H1 (cell line): ENCODE data around the gene PELO. TPM values are rescaled to one million over a fixed set of nuclear protein-coding genes. Genes with fewer than 3 reads are reported as not detected.

Experiments
- CTCF ChIA-PET: fragments of 300-600 bp; sonication (Branson Sonifier 250); formaldehyde crosslinking; loops from one replicate; lab custom pipeline; 2021; ENCODE audit not compliant: partially characterized antibody; lab: Charles Lee
- POLR2A ChIA-PET: fragments of 300-600 bp; sonication (Branson Sonifier 250); formaldehyde crosslinking; loops from one replicate; lab custom pipeline; 2021; ENCODE audit warnings: inconsistent platforms; ENCODE audit not compliant: partially characterized antibody; lab: Charles Lee
- DNase-seq, 2 experiments: peaks; one replicate each; pipeline versions ENCODE4 v3.0.0 to v3.0.0-alpha.2; 2010 to 2022; ENCODE audit warnings: low spot score in 2 of 2, low read depth in 1 of 2, mixed read lengths in 1 of 2
- FAIRE-seq: peaks from 2 replicates; lab custom pipeline; 2011; peaks lifted over from hg19 to GRCh38; lab: Jason Lieb, UNC
- H2AFZ ChIP-seq: 2 replicates; pipeline ENCODE4 v1.8.1; 2012; ENCODE audit warnings: low read length, inconsistent platforms
- H2AK5ac ChIP-seq: 2 replicates; pipeline ENCODE4 v1.6.1; 2013; ENCODE audit warnings: low read depth, low read length
- H2BK120ac ChIP-seq: replicated peaks from 2 replicates; pipeline ENCODE3; 2013; ENCODE audit warnings: low read depth, low read length, inconsistent platforms
- H2BK12ac ChIP-seq: 2 replicates; pipeline ENCODE4 v1.6.1; 2013; ENCODE audit warnings: low read depth, low read length
- H2BK15ac ChIP-seq: 2 replicates; pipeline ENCODE4 v1.6.1; 2013; ENCODE audit warnings: low read length
- H2BK20ac ChIP-seq: 2 replicates; pipeline ENCODE4 v1.6.1; 2013; ENCODE audit warnings: low read length
- H2BK5ac ChIP-seq: 2 replicates; pipeline ENCODE4 v1.6.1; 2013; ENCODE audit warnings: low read depth, low read length
- H3K14ac ChIP-seq: 2 replicates; pipeline ENCODE4 v1.6.1; 2013; ENCODE audit warnings: inconsistent platforms; ENCODE audit not compliant: insufficient read length
- H3K18ac ChIP-seq: 2 replicates; pipeline ENCODE4 v1.6.1; 2013; ENCODE audit warnings: low read length; ENCODE audit errors: extremely low read depth
- H3K23ac ChIP-seq: 2 replicates; pipeline ENCODE4 v1.6.1; 2013; ENCODE audit warnings: inconsistent platforms; ENCODE audit not compliant: insufficient read length
- H3K23me2 ChIP-seq: 2 replicates; pipeline ENCODE4 v1.6.1; 2013; ENCODE audit warnings: low read depth, low read length
- H3K27ac ChIP-seq: 2 replicates; pipeline ENCODE4 v1.6.1; 2011; ENCODE audit warnings: low read depth, low read length, inconsistent platforms
- H3K27me3 ChIP-seq, 4 experiments: replicated peaks in 1 of 4; 1 replicate in 1 of 4; 2 replicates in 3 of 4; pipeline versions ENCODE4 v1.6.1 to v1.8.1; 2011 to 2013; ENCODE audit warnings: low read length in 3 of 4, mild to moderate bottlenecking in 3 of 4, inconsistent platforms in 2 of 4, mixed read lengths in 2 of 4, moderate library complexity in 1 of 4; ENCODE audit not compliant: control insufficient read depth in 3 of 4, insufficient read depth in 3 of 4; ENCODE audit errors: extremely low read depth in 1 of 4
- H3K36me3 ChIP-seq, 4 experiments: 2 replicates each; pipeline versions ENCODE4 v1.6.1 to v1.8.1; 2011 to 2013; ENCODE audit warnings: mild to moderate bottlenecking in 4 of 4, low read length in 3 of 4, moderate library complexity in 2 of 4, control low read depth in 1 of 4, inconsistent platforms in 1 of 4; ENCODE audit not compliant: insufficient read depth in 4 of 4, control insufficient read depth in 2 of 4
- H3K4ac ChIP-seq: replicated peaks from 2 replicates; pipeline ENCODE3; 2013; ENCODE audit warnings: low read length, low read depth, mixed read lengths, inconsistent platforms; ENCODE audit not compliant: insufficient read length
- H3K4me1 ChIP-seq, 4 experiments: replicated peaks in 1 of 4; 1 replicate in 1 of 4; 2 replicates in 3 of 4; pipeline versions ENCODE4 v1.6.1 to v1.8.1; 2011 to 2013; ENCODE audit warnings: low read length in 3 of 4, inconsistent platforms in 2 of 4, mixed read lengths in 1 of 4; ENCODE audit not compliant: insufficient read depth in 4 of 4, control insufficient read depth in 3 of 4
- H3K4me2 ChIP-seq, 2 experiments: 2 replicates each; pipeline versions ENCODE4 v1.6.1 to v1.8.1; 2011 to 2013; ENCODE audit warnings: low read depth in 2 of 2, low read length in 2 of 2, control low read depth in 1 of 2, inconsistent platforms in 1 of 2, mild to moderate bottlenecking in 1 of 2; ENCODE audit not compliant: insufficient read depth in 1 of 2
- H3K4me3 ChIP-seq, 4 experiments: fragments of 200-600, 300-600 bp in 1 of 4; sonication (generic), shearing (Covaris generic), sonication (Bioruptor Twin) in 1 of 4; 2 replicates each; pipeline versions ENCODE4 v1.5.1 to v1.8.1; 2011 to 2016; ENCODE audit warnings: low read length in 4 of 4, low read depth in 3 of 4, control low read depth in 2 of 4, inconsistent platforms in 2 of 4, mild to moderate bottlenecking in 2 of 4, mixed read lengths in 1 of 4, moderate library complexity in 1 of 4; ENCODE audit not compliant: insufficient read depth in 2 of 4; ENCODE audit errors: extremely low read depth in 1 of 4
- H3K56ac ChIP-seq: replicated peaks from 2 replicates; pipeline ENCODE3; 2013; ENCODE audit warnings: low read depth, mild to moderate bottlenecking, mixed read lengths, low read length, inconsistent platforms; ENCODE audit not compliant: insufficient read length
- H3K79me1 ChIP-seq: 2 replicates; pipeline ENCODE4 v1.6.1; 2013; ENCODE audit warnings: low read depth, low read length, control low read depth
- H3K79me2 ChIP-seq, 2 experiments: 2 replicates each; pipeline versions ENCODE4 v1.6.1 to v1.8.1; 2012 to 2013; ENCODE audit warnings: low read length in 2 of 2, mild to moderate bottlenecking in 2 of 2, inconsistent platforms in 1 of 2; ENCODE audit not compliant: insufficient read depth in 2 of 2, control insufficient read depth in 1 of 2
- H3K9ac ChIP-seq, 4 experiments: replicated peaks in 1 of 4; 1 replicate in 1 of 4; 2 replicates in 3 of 4; pipeline versions ENCODE4 v1.6.1 to v1.8.1; 2011 to 2013; ENCODE audit warnings: low read depth in 3 of 4, low read length in 3 of 4, control low read depth in 2 of 4, mild to moderate bottlenecking in 2 of 4, moderate library complexity in 2 of 4, inconsistent platforms in 1 of 4; ENCODE audit errors: extremely low read depth in 1 of 4
- H3K9me3 ChIP-seq, 2 experiments: 2 replicates each; pipeline versions ENCODE4 v1.6.1 to v1.8.1; 2012 to 2013; ENCODE audit warnings: mild to moderate bottlenecking in 2 of 2, moderate library complexity in 2 of 2, control low read depth in 1 of 2, inconsistent platforms in 1 of 2, low read depth in 1 of 2, low read length in 1 of 2, mixed read lengths in 1 of 2; ENCODE audit not compliant: insufficient read depth in 2 of 2
- H4K20me1 ChIP-seq, 2 experiments: replicated peaks in 1 of 2; 2 replicates each; pipeline versions ENCODE3 to v1.8.1; 2011 to 2013; ENCODE audit warnings: inconsistent platforms in 2 of 2, low read length in 2 of 2, mild to moderate bottlenecking in 1 of 2; ENCODE audit not compliant: insufficient read depth in 2 of 2, control insufficient read depth in 1 of 2
- H4K5ac ChIP-seq: 2 replicates; pipeline ENCODE4 v1.6.1; 2013; ENCODE audit warnings: low read length, low read depth, mixed read lengths, inconsistent platforms; ENCODE audit not compliant: insufficient read length
- H4K8ac ChIP-seq: 2 replicates; pipeline ENCODE4 v1.8.0; 2013; ENCODE audit warnings: mild to moderate bottlenecking, moderate library complexity, low read length, inconsistent platforms; ENCODE audit not compliant: insufficient read depth; ENCODE audit errors: extremely low read depth
- H4K91ac ChIP-seq: replicated peaks from 2 replicates; pipeline ENCODE3; 2013; ENCODE audit warnings: low read length, mixed read lengths, inconsistent platforms; ENCODE audit not compliant: insufficient read length
- BACH1 ChIP-seq: IDR thresholded peaks from 2 replicates; pipeline ENCODE4 v1.6.1; 2012; ENCODE audit warnings: low read length, improper control_type of control experiment
- CHD1 ChIP-seq: IDR thresholded peaks from 2 replicates; pipeline ENCODE4 v1.6.1; 2012; ENCODE audit warnings: low read depth, low read length, improper control_type of control experiment
- EZH2 ChIP-seq: fragments of 200-600 bp; sonication (generic); IDR thresholded peaks from 2 replicates; pipeline ENCODE4 v1.7.1; 2012; ENCODE audit warnings: low read depth, mild to moderate bottlenecking, moderate library complexity, low read length, inconsistent platforms; ENCODE audit not compliant: severe bottlenecking
- GABPA ChIP-seq: IDR thresholded peaks from 2 replicates; pipeline ENCODE4 v1.6.1; 2011; ENCODE audit warnings: mild to moderate bottlenecking, low read length, moderate library complexity, borderline replicate concordance; ENCODE audit not compliant: insufficient read depth
- HDAC6 ChIP-seq: IDR thresholded peaks from one replicate; pipeline ENCODE4 v1.7.1; 2012; ENCODE audit warnings: low read depth, mild to moderate bottlenecking, inconsistent platforms, low read length, moderate library complexity
- JUN ChIP-seq: IDR thresholded peaks from 2 replicates; pipeline ENCODE4 v1.6.1; 2011; ENCODE audit warnings: low read depth, mild to moderate bottlenecking, improper control_type of control experiment, low read length
- KDM1A ChIP-seq: fragments of 200-600, 300-600 bp; sonication (generic); IDR thresholded peaks from 2 replicates; pipeline ENCODE4 v1.7.1; 2016; ENCODE audit warnings: mild to moderate bottlenecking, low read length, borderline replicate concordance
- KDM4A ChIP-seq: IDR thresholded peaks from one replicate; pipeline ENCODE4 v1.7.1; 2012; ENCODE audit warnings: low read depth, mild to moderate bottlenecking, moderate library complexity, low read length, inconsistent platforms; ENCODE audit not compliant: severe bottlenecking
- RAD21 ChIP-seq, 2 experiments: IDR thresholded peaks in 1 of 2; conservative IDR thresholded peaks in 1 of 2; 2 replicates each; pipeline ENCODE4 v1.6.1; 2011; ENCODE audit warnings: low read depth in 2 of 2, low read length in 2 of 2, improper control_type of control experiment in 1 of 2, inconsistent platforms in 1 of 2, mild to moderate bottlenecking in 1 of 2, moderate library complexity in 1 of 2
- RXRA ChIP-seq: IDR thresholded peaks from 2 replicates; pipeline ENCODE4 v1.6.1; 2011; ENCODE audit warnings: low read depth, mild to moderate bottlenecking, low read length, moderate library complexity; ENCODE audit not compliant: insufficient read depth
- TAF1 ChIP-seq: IDR thresholded peaks from 2 replicates; pipeline ENCODE4 v1.6.1; 2011; ENCODE audit warnings: mild to moderate bottlenecking, low read depth, low read length
- WGBS, 2 experiments: shearing (Covaris generic) in 1 of 2; methylation state at CpG; one replicate each; pipeline versions ENCODE4 v1.1.6 to v1.1.7; 2013 to 2015; ENCODE audit warnings: low lambda C conversion rate in 2 of 2, mixed read lengths in 2 of 2, inconsistent platforms in 1 of 2, low coverage in 1 of 2, missing lambda C conversion rate in 1 of 2; ENCODE audit not compliant: insufficient replicate concordance in 2 of 2, insufficient coverage in 1 of 2, insufficient read length in 1 of 2; ENCODE audit errors: extremely low coverage in 1 of 2, missing lambda C conversion rate in 1 of 2; 5-methylcytosine and 5-hydroxymethylcytosine counted together
- polyA plus RNA-seq, 7 experiments: library from polyadenylated mRNA; depleted of rRNA in 3 of 7; stranded (reverse) in 5 of 7; unstranded in 2 of 7; fragments of >200 nt in 5 of 7; fragments of 200-250 nt in 2 of 7; gene quantifications; 1 replicate in 5 of 7; 2 replicates in 1 of 7; 4 replicates in 1 of 7; pipeline versions ENCODE4 v1.2.1 to v1.2.3, GENCODE V29; 2011 to 2013; ENCODE audit warnings: missing spikeins in 2 of 7, mixed read lengths in 2 of 7
- total RNA-seq: library from RNA; stranded (reverse); fragmentation: NEBNext Ultra II Directional; extraction: Animal tissue kit (Norgen Biotek cat#: 25700); gene quantifications from 2 replicates; pipeline ENCODE4 v1.2.1, GENCODE V29; 2021

PELO gene
- total and polyA plus RNA-seq, 2 of the 8 experiments (the other 6 are each of a cell fraction or from before 2014, with no cell fraction given): 10.8 to 18.5 TPM

- H4K91ac ChIP-seq: no peak overlapping the region
- no peak overlapping the region for H3K4ac ChIP-seq
- H2AFZ ChIP-seq: no peak overlapping the region
- no peaks in the 10 kb centered on the region for H3K27me3 ChIP-seq
- no peak overlapping the region for H2BK15ac ChIP-seq
- H3K4me1 ChIP-seq: no peaks in the 10 kb centered on the region
- no peaks in the 10 kb centered on the region for H3K9me3 ChIP-seq
- H2BK5ac ChIP-seq: no peak overlapping the region
- H3K79me2 ChIP-seq: no peaks in the 10 kb centered on the region
- H3K36me3 ChIP-seq: no peaks in the 10 kb centered on the region
- FAIRE-seq (no peak), DNase-seq (no peak)
- 86% methylated on average over 7 of the region's 7 CpGs; no CpG with 5 or more reads in 1 of the 2 experiments for WGBS, 2 experiments
- CTCF ChIA-PET: no interaction called here
- H2AK5ac ChIP-seq: no peak overlapping the region
- H2BK12ac ChIP-seq: no peak overlapping the region
- POLR2A ChIA-PET: no interaction called here
- H3K79me1 ChIP-seq: no peaks in the 10 kb centered on the region
- no peak overlapping the region for H2BK120ac ChIP-seq
- no peak overlapping the region for H2BK20ac ChIP-seq
- H3K56ac ChIP-seq: no peak overlapping the region
- no peaks in the 10 kb centered on the region for H4K20me1 ChIP-seq
- no peak overlapping the region for H3K18ac ChIP-seq
- no peak overlapping the region for H3K9ac ChIP-seq
- H3K23ac ChIP-seq: no peak overlapping the region
- H3K4me2 ChIP-seq: no peak overlapping the region
- peak overlapping the region; percentile 57; the same call in 1 of the 2 replicates for H4K8ac ChIP-seq
- no peak overlapping the region for H3K27ac ChIP-seq
- no peaks in the 10 kb centered on the region for H3K23me2 ChIP-seq
- no peak overlapping the region for H4K5ac ChIP-seq
- no peak for TF ChIP-seq RXRA
- no peak for TF ChIP-seq KDM4A
- TF ChIP-seq HDAC6: no peak
- TF ChIP-seq CHD1: no peak
- no peak for TF ChIP-seq EZH2
- no peak for TF ChIP-seq KDM1A
- no peak for TF ChIP-seq BACH1
- TF ChIP-seq GABPA: no peak
- no peak for TF ChIP-seq RAD21 (IDR thresholded peaks at IDR 0.05 in 1 of 2, conservative IDR thresholded peaks at IDR 0.05 in 1 of 2; ENCODE audit: low read depth in 2 of 2, low read length in 2 of 2)
- TF ChIP-seq JUN: no peak
- TF ChIP-seq TAF1: no peak
- TF ChIP-seq, all 59 proteins: peak for 0
- H3K14ac ChIP-seq: no peak overlapping the region
- no peak overlapping the region for H3K4me3 ChIP-seq
These were observed 49.4 kb downstream of the PELO start for GRCh38 chr5:52837068-52837467.
